Transverse colon (tissue), 3 donors: Measurements from ENCODE around the gene FGFR2.

Experiments
- CTCF ChIP-seq, 5 experiments: fragments of 200-600 bp in 3 of 5; fragments of 450-650 bp in 2 of 5; sonication (generic) in 3 of 5; IDR thresholded peaks; 1 replicate in 2 of 5; 2 replicates in 3 of 5; pipeline ENCODE4 v1.5.1; 2016 to 2017; ENCODE audit warnings: antibody characterized with exemption in 5 of 5, inconsistent platforms in 3 of 5, mild to moderate bottlenecking in 2 of 5, moderate library complexity in 1 of 5
- EP300 ChIP-seq: sonication (generic); formaldehyde crosslinking; IDR thresholded peaks from one replicate; pipeline ENCODE4 v1.6.1; 2017; ENCODE audit warnings: antibody characterized with exemption, low read depth
- POLR2A ChIP-seq: fragments of 450-650 bp; IDR thresholded peaks from one replicate; pipeline ENCODE4 v1.6.1; 2016; ENCODE audit warnings: antibody characterized with exemption, mild to moderate bottlenecking, moderate library complexity

- TF ChIP-seq CTCF (IDR thresholded peaks at IDR 0.05), result no peak
- no peak for TF ChIP-seq EP300
- no peak for TF ChIP-seq POLR2A
Observed at GRCh38 chr10:121568275-121568674, 30.0 kb downstream of the FGFR2 start.
